IMR-90 (cell line): ENCODE data around the gene UFC1. TPM values are rescaled to one million over a fixed set of nuclear protein-coding genes. Genes with fewer than 3 reads are reported as not detected.

Experiments used
- ATAC-seq: fragments of 200-7000 bp; cut with Tn5 transposase; 2 replicates; pipeline ENCODE4 v1.9.1; 2020; ENCODE audit warnings: low read depth, mild to moderate bottlenecking, moderate library complexity
- BruUV-seq: library from RNA; stranded (reverse); fragments of 400-500 nt; replicated peaks from 2 replicates; lab custom pipeline; 2021; lab: Mats Ljungman, UMichigan
- CTCF ChIA-PET: fragments of 300-600 bp; formaldehyde crosslinking; extraction: SDS; loops from one replicate; lab custom pipeline; 2021; ENCODE audit warnings: antibody characterized with exemption; lab: Yijun Ruan, JAX
- POLR2A ChIA-PET: fragments of 300-600 bp; sonication (Branson Sonifier 250); formaldehyde crosslinking; loops from one replicate; lab custom pipeline; 2022; ENCODE audit warnings: antibody characterized with exemption; ENCODE audit not compliant: unreplicated experiment; lab: Charles Lee
- DNase-seq: peaks from one replicate; pipeline ENCODE4 v3.0.0; 2013
- H2AFZ ChIP-seq: replicated peaks from 2 replicates; pipeline ENCODE3; 2013; ENCODE audit warnings: low read length, mild to moderate bottlenecking; ENCODE audit not compliant: poor library complexity
- H2AK5ac ChIP-seq: 2 replicates; pipeline ENCODE4 v1.6.1; 2013; ENCODE audit warnings: low read depth, low read length, inconsistent platforms
- H2AK9ac ChIP-seq: replicated peaks from 2 replicates; pipeline ENCODE3; 2013; ENCODE audit warnings: mild to moderate bottlenecking, low read depth, low read length, moderate library complexity; ENCODE audit not compliant: poor library complexity
- H2BK120ac ChIP-seq: 2 replicates; pipeline ENCODE4 v1.6.1; 2013; ENCODE audit warnings: low read depth, low read length, inconsistent platforms
- H2BK15ac ChIP-seq: 3 replicates; pipeline ENCODE4 v1.6.1; 2013; ENCODE audit warnings: low read depth, low read length, inconsistent platforms
- H2BK20ac ChIP-seq: 2 replicates; pipeline ENCODE4 v1.6.1; 2013; ENCODE audit warnings: low read depth, mild to moderate bottlenecking, inconsistent platforms, low read length, moderate library complexity
- H2BK5ac ChIP-seq: 2 replicates; pipeline ENCODE4 v1.6.1; 2013; ENCODE audit warnings: mild to moderate bottlenecking, low read depth, low read length, inconsistent platforms; ENCODE audit not compliant: poor library complexity, severe bottlenecking
- H3K14ac ChIP-seq: replicated peaks from 2 replicates; pipeline ENCODE4 v1.6.1; 2013; ENCODE audit warnings: low read depth, low read length, inconsistent platforms
- H3K18ac ChIP-seq: 2 replicates; pipeline ENCODE4 v1.6.1; 2013; ENCODE audit warnings: low read depth, low read length, control low read depth
- H3K23ac ChIP-seq: 2 replicates; pipeline ENCODE4 v1.6.1; 2013; ENCODE audit warnings: low read depth, low read length, inconsistent platforms
- H3K27ac ChIP-seq: 2 replicates; pipeline ENCODE4 v1.5.1; 2013; ENCODE audit warnings: mild to moderate bottlenecking, control low read depth, low read length; ENCODE audit not compliant: insufficient read depth
- H3K27me3 ChIP-seq: 2 replicates; pipeline ENCODE4 v1.6.1; 2013; ENCODE audit warnings: low read length; ENCODE audit not compliant: control insufficient read depth, insufficient read depth
- H3K36me3 ChIP-seq: 2 replicates; pipeline ENCODE4 v1.6.1; 2013; ENCODE audit warnings: low read length, mixed read lengths; ENCODE audit not compliant: control insufficient read depth, insufficient read depth
- H3K4ac ChIP-seq: 2 replicates; pipeline ENCODE4 v1.6.1; 2013; ENCODE audit warnings: low read depth, low read length, inconsistent platforms
- H3K4me1 ChIP-seq: 2 replicates; pipeline ENCODE4 v1.6.1; 2013; ENCODE audit warnings: low read length, mixed read lengths; ENCODE audit not compliant: control insufficient read depth, insufficient read depth
- H3K4me2 ChIP-seq: 2 replicates; pipeline ENCODE4 v1.6.1; 2013; ENCODE audit warnings: low read depth, mild to moderate bottlenecking, control low read depth, low read length, moderate library complexity
- H3K4me3 ChIP-seq: 2 replicates; pipeline ENCODE4 v1.5.1; 2013; ENCODE audit warnings: low read depth, mild to moderate bottlenecking, control low read depth, low read length, moderate library complexity; ENCODE audit not compliant: insufficient read depth
- H3K56ac ChIP-seq: 2 replicates; pipeline ENCODE4 v1.6.1; 2013; ENCODE audit warnings: low read length, inconsistent platforms; ENCODE audit not compliant: insufficient read depth; ENCODE audit errors: extremely low read depth
- H3K79me1 ChIP-seq, 2 experiments: 2 replicates each; pipeline ENCODE4 v1.6.1; 2013; ENCODE audit warnings: low read length in 2 of 2, inconsistent platforms in 1 of 2, low read depth in 1 of 2
- H3K9ac ChIP-seq: 2 replicates; pipeline ENCODE4 v1.6.1; 2013; ENCODE audit warnings: low read depth, low read length, control low read depth
- H3K9me1 ChIP-seq: 2 replicates; pipeline ENCODE4 v1.6.1; 2013; ENCODE audit warnings: low read length, inconsistent platforms; ENCODE audit not compliant: insufficient read depth
- H3K9me3 ChIP-seq: 2 replicates; pipeline ENCODE4 v1.6.1; 2013; ENCODE audit warnings: low read length; ENCODE audit not compliant: control insufficient read depth, insufficient read depth
- H4K20me1 ChIP-seq: 2 replicates; pipeline ENCODE4 v1.6.1; 2013; ENCODE audit warnings: low read length, inconsistent platforms; ENCODE audit not compliant: insufficient read depth
- H4K5ac ChIP-seq: 2 replicates; pipeline ENCODE4 v1.6.1; 2013; ENCODE audit warnings: mild to moderate bottlenecking, low read depth, low read length, control low read depth
- H4K8ac ChIP-seq, 2 experiments: 2 replicates each; pipeline ENCODE4 v1.6.1; 2013; ENCODE audit warnings: low read depth in 2 of 2, low read length in 2 of 2, control low read depth in 1 of 2, inconsistent platforms in 1 of 2
- H4K91ac ChIP-seq: 2 replicates; pipeline ENCODE4 v1.6.1; 2013; ENCODE audit warnings: low read depth, low read length, inconsistent platforms; ENCODE audit not compliant: insufficient read depth
- FOS ChIP-seq: fragments of 150-350 bp; IDR thresholded peaks from 2 replicates; pipeline ENCODE4 v1.6.1; 2016; ENCODE audit warnings: low read depth, low read length
- WGBS, 2 experiments: methylation state at CpG; one replicate each; pipeline versions ENCODE4 v1.1.5 to v1.1.7; 2013; ENCODE audit warnings: missing lambda C conversion rate in 2 of 2; ENCODE audit not compliant: insufficient read length in 1 of 2; ENCODE audit errors: extremely low coverage in 2 of 2; 5-methylcytosine and 5-hydroxymethylcytosine counted together
- dilution Hi-C: fragments of 300-500 bp; cut with HindIII; formaldehyde crosslinking; loops from one replicate; pipeline ENCODE4 v1.14.3; 2018; ENCODE audit warnings: low sequenced_read_pairs; ENCODE audit not compliant: unreplicated experiment
- in situ Hi-C: fragments of 300-500 bp; cut with MboI; formaldehyde crosslinking; loops from 3 replicates; pipeline ENCODE4 v1.14.3; 2019; ENCODE audit warnings: low sequenced_read_pairs, inconsistent platforms, mixed read lengths
- intact Hi-C: fragments of 100-400 bp; cut with micrococcal nuclease; formaldehyde crosslinking; loops from 2 replicates; pipeline ENCODE4 v1.10.0; 2022
- polyA plus RNA-seq, 3 experiments: library from polyadenylated mRNA; depleted of rRNA; stranded (reverse); fragments of >200 nt; gene quantifications; 2 replicates each; pipeline ENCODE4 v1.2.3, GENCODE V29; 2012; ENCODE audit warnings: low replicate concordance in 1 of 3
- total RNA-seq: library from RNA; depleted of rRNA; stranded (reverse); fragments of >200 nt; gene quantifications from 2 replicates; pipeline ENCODE4 v1.2.3, GENCODE V29; 2012

UFC1 gene
- total and polyA plus RNA-seq, 2 of the 4 experiments (the other 2 are of a cell fraction), result 134 to 140 TPM

GRCh38 chr1:161161652-161162051, 7.9 kb downstream of the UFC1 start:
- WGBS, 2 experiments, result 96% methylated on average over 3 of the region's 5 CpGs; no CpG with 5 or more reads in 1 of the 2 experiments
- no peak overlapping the region for H2AK5ac ChIP-seq
- no peak overlapping the region for H3K27ac ChIP-seq
- H4K8ac ChIP-seq, result no peak overlapping the region
- H4K20me1 ChIP-seq, result no peaks in the 10 kb centered on the region
- no peaks in the 10 kb centered on the region for H3K27me3 ChIP-seq
- peaks cover 9% of the 10 kb centered on the region for H3K9me1 ChIP-seq
- no peak overlapping the region for H2AFZ ChIP-seq
- no peak overlapping the region for H2BK5ac ChIP-seq
- H3K36me3 ChIP-seq, result peaks cover 36% of the 10 kb centered on the region
- no peak overlapping the region for H4K91ac ChIP-seq
- H3K23ac ChIP-seq, result no peak overlapping the region
- no TSS peak for BruUV-seq
- no peak overlapping the region for H2BK120ac ChIP-seq
- no peak overlapping the region for H3K4ac ChIP-seq
- no peak overlapping the region for H3K18ac ChIP-seq
- dilution Hi-C loops, result no loop called here
- H3K79me1 ChIP-seq, result peaks cover 12 to 30% of the 10 kb centered on the region in 2 experiments
- H3K9me3 ChIP-seq, result no peaks in the 10 kb centered on the region
- CTCF ChIA-PET, result interaction anchor here (0.6 kb wide), 1 partner anchor 77 kb away, joined by 3 read pairs; no protein-coding TSS in a partner anchor
- no peak for ATAC-seq
- no peak overlapping the region for H4K5ac ChIP-seq
- no peak overlapping the region for H3K9ac ChIP-seq
- TF ChIP-seq FOS, result no peak
- H2AK9ac ChIP-seq, result no peak overlapping the region
- no peak overlapping the region for H3K4me3 ChIP-seq
- H3K56ac ChIP-seq, result no peak overlapping the region
- no peak overlapping the region for H2BK15ac ChIP-seq
- no peak overlapping the region for H2BK20ac ChIP-seq
- peaks cover 7% of the 10 kb centered on the region for H3K4me1 ChIP-seq
- no peak overlapping the region for H3K4me2 ChIP-seq
- intact Hi-C loops, result no loop called here
- POLR2A ChIA-PET, result interaction anchor here (0.6 kb wide), 1 partner anchor 680 kb away, joined by 10 read pairs; no protein-coding TSS in a partner anchor
- in situ Hi-C loops, result no loop called here
- no peak overlapping the region for H3K14ac ChIP-seq
- DNase-seq, result no peak
